Right hindlimb (tissue), 1 donor: ENCODE results near the gene SPTB.
"Not testable (repeated sequence)": the region's sequence is repeated elsewhere in the genome, so short reads cannot be mapped to it uniquely, and the experiment has no call there.

Experiments
- DNase-seq: peaks from one replicate; pipeline ENCODE4 v3.0.0-alpha.2; 2018

The SPTB gene

GRCh38 chr14:64815257-64815656 is 64.5 kb downstream of the SPTB start:
- DNase-seq: no peak

- no peak for DNase-seq
Measured at GRCh38 chr14:64812412-64812811, 67.3 kb downstream of the SPTB start.

GRCh38 chr14:64811676-64812075 is 68.0 kb downstream of the SPTB start:
- DNase-seq: no peak

GRCh38 chr14:64808449-64808848 is 71.3 kb downstream of the SPTB start:
- no peak for DNase-seq

- DNase-seq: no peak
Measured at GRCh38 chr14:64807551-64807950, 72.2 kb downstream of the SPTB start.

- no peak for DNase-seq
Measured at GRCh38 chr14:64806862-64807495, 72.7 kb downstream of the SPTB start.

GRCh38 chr14:64806202-64806861 is 73.4 kb downstream of the SPTB start:
- no peak for DNase-seq

- not testable (repeated sequence) for DNase-seq
Measured at GRCh38 chr14:64805646-64806045, 74.1 kb downstream of the SPTB start.

- no peak for DNase-seq
Measured at GRCh38 chr14:64804754-64805260, 74.9 kb downstream of the SPTB start.

GRCh38 chr14:64801800-64802199 is 77.9 kb downstream of the SPTB start:
- DNase-seq: no peak

- DNase-seq: no peak
Measured at GRCh38 chr14:64801046-64801445, 78.7 kb downstream of the SPTB start.

- no peak for DNase-seq
Measured at GRCh38 chr14:64800000-64800399, 79.7 kb downstream of the SPTB start.

GRCh38 chr14:64799555-64799954 is 80.2 kb downstream of the SPTB start:
- no peak for DNase-seq

GRCh38 chr14:64796369-64796768 is 83.3 kb downstream of the SPTB start:
- DNase-seq: no peak

GRCh38 chr14:64795921-64796320 is 83.8 kb downstream of the SPTB start:
- DNase-seq: no peak

GRCh38 chr14:64795211-64795610 is 84.5 kb downstream of the SPTB start:
- no peak for DNase-seq

GRCh38 chr14:64792871-64793560 is 86.7 kb downstream of the SPTB start:
- no peak for DNase-seq

GRCh38 chr14:64792231-64792630 is 87.5 kb downstream of the SPTB start:
- no peak for DNase-seq

- DNase-seq: no peak
Measured at GRCh38 chr14:64790478-64790877, 89.2 kb downstream of the SPTB start.

GRCh38 chr14:64789696-64790095 is 90.0 kb downstream of the SPTB start:
- no peak for DNase-seq

GRCh38 chr14:64788706-64789105 is 91.0 kb downstream of the SPTB start:
- DNase-seq: no peak

- DNase-seq: no peak
Measured at GRCh38 chr14:64787619-64788018, 92.1 kb downstream of the SPTB start.

GRCh38 chr14:64786296-64787149 is 93.2 kb downstream of the SPTB start:
- no peak for DNase-seq
